ENCODE data around the gene ABCG1. TPM values are rescaled to one million over a fixed set of nuclear protein-coding genes. Genes with fewer than 3 reads are reported as not detected.
A peak's percentile ranks its signal among the peaks of the same experiment; 100 is the strongest.

Gene ABCG1
- total and polyA plus RNA-seq, 4 experiments from 2014 or later: 1.5 to 19.6 (median 9.5) TPM

GRCh38 chr21:42208036-42208435, 10.9 kb upstream of the ABCG1 start:
- no peaks in the 10 kb centered on the region for H3K9me3 Mint-ChIP-seq
- no peaks in the 10 kb centered on the region for H3K36me3 ChIP-seq (ENCODE audit: insufficient read depth, low read length)
- no peaks in the 10 kb centered on the region for H3K36me3 Mint-ChIP-seq
- H3K27me3 ChIP-seq (ENCODE audit: insufficient read depth, low read length): no peaks in the 10 kb centered on the region
- no peak overlapping the region for H3K27ac ChIP-seq (ENCODE audit: low read depth, low read length)
- DNase-seq: no peak
- ChIA-PET POLR2A (ENCODE audit: partially characterized antibody) (no interaction called here), CTCF (ENCODE audit: partially characterized antibody) (no interaction called here)
- H3K4me3 ChIP-seq (ENCODE audit: low read length in 2 of 2): no peak overlapping the region
- H3K4me3 Mint-ChIP-seq: no peak overlapping the region
- H3K4me1 ChIP-seq (ENCODE audit: insufficient read depth, low read length): no peaks in the 10 kb centered on the region
- H3K27me3 Mint-ChIP-seq: no peaks in the 10 kb centered on the region
- intact Hi-C loops (cut with micrococcal nuclease): no loop called here
- H3K4me1 Mint-ChIP-seq: peaks cover 0 to 9% (median under 1%) of the 10 kb centered on the region in 4 donors
- peak overlapping the region in 2 of 7 donors; percentile 64 to 74 for H3K27ac Mint-ChIP-seq
- H3K9me3 ChIP-seq (ENCODE audit: control insufficient read depth in 1 of 2, low read length in 2 of 2): no peaks in the 10 kb centered on the region

GRCh38 chr21:42208801-42209490, 10.0 kb upstream of the ABCG1 start:
- Histone ChIP-seq H3K27ac (ENCODE audit: low read depth, low read length) (no peak overlapping the region), H3K9me3 (ENCODE audit: control insufficient read depth in 1 of 2, low read length in 2 of 2) (no peaks in the 10 kb centered on the region), H3K36me3 (ENCODE audit: insufficient read depth, low read length) (no peaks in the 10 kb centered on the region), H3K27me3 (ENCODE audit: insufficient read depth, low read length) (no peaks in the 10 kb centered on the region), H3K4me1 (ENCODE audit: insufficient read depth, low read length) (no peaks in the 10 kb centered on the region), H3K4me3 (ENCODE audit: low read length in 2 of 2) (no peak overlapping the region)
- intact Hi-C loops (cut with micrococcal nuclease): no loop called here
- H3K4me3 Mint-ChIP-seq: peak overlapping the region in 1 of 8 donors; percentile 11
- DNase-seq: no peak
- ChIA-PET CTCF (ENCODE audit: partially characterized antibody) (interaction anchor here (0.9 to 1.2 kb wide), 2 partner anchors 25 to 50 kb away, joined by 3 read pairs; no protein-coding TSS in a partner anchor), POLR2A (ENCODE audit: partially characterized antibody) (no interaction called here)
- no peaks in the 10 kb centered on the region for H3K36me3 Mint-ChIP-seq
- H3K27ac Mint-ChIP-seq: no peak overlapping the region
- peaks cover 0 to 3% (median 1%) of the 10 kb centered on the region in 4 donors for H3K4me1 Mint-ChIP-seq
- H3K9me3 Mint-ChIP-seq: no peaks in the 10 kb centered on the region
- no peaks in the 10 kb centered on the region for H3K27me3 Mint-ChIP-seq

GRCh38 chr21:42209801-42210479, 9.0 kb upstream of the ABCG1 start:
- intact Hi-C loops (cut with micrococcal nuclease): no loop called here
- Histone ChIP-seq H3K27ac (ENCODE audit: low read depth, low read length) (no peak overlapping the region), H3K4me3 (ENCODE audit: low read length in 2 of 2) (no peak overlapping the region), H3K4me1 (ENCODE audit: insufficient read depth, low read length) (no peaks in the 10 kb centered on the region), H3K36me3 (ENCODE audit: insufficient read depth, low read length) (no peaks in the 10 kb centered on the region), H3K9me3 (ENCODE audit: control insufficient read depth in 1 of 2, low read length in 2 of 2) (no peaks in the 10 kb centered on the region), H3K27me3 (ENCODE audit: insufficient read depth, low read length) (no peaks in the 10 kb centered on the region)
- Mint-ChIP-seq H3K4me1 (peaks cover 0 to 3% (median under 1%) of the 10 kb centered on the region in 4 donors), H3K27ac (no peak overlapping the region), H3K9me3 (no peaks in the 10 kb centered on the region), H3K4me3 (no peak overlapping the region), H3K27me3 (no peaks in the 10 kb centered on the region), H3K36me3 (no peaks in the 10 kb centered on the region)
- ChIA-PET POLR2A (ENCODE audit: partially characterized antibody) (no interaction called here), CTCF (ENCODE audit: partially characterized antibody) (interaction anchor here (0.9 kb wide), 1 partner anchor 49 kb away, joined by 3 read pairs; no protein-coding TSS in a partner anchor)
- no peak for DNase-seq

- peaks cover 0 to 3% of the 10 kb centered on the region in 2 donors for H3K36me3 Mint-ChIP-seq
- no peaks in the 10 kb centered on the region for H3K27me3 Mint-ChIP-seq
- no peak overlapping the region for H3K4me3 Mint-ChIP-seq
- Histone ChIP-seq H3K36me3 (ENCODE audit: insufficient read depth, low read length) (no peaks in the 10 kb centered on the region), H3K4me1 (ENCODE audit: insufficient read depth, low read length) (no peaks in the 10 kb centered on the region), H3K27ac (ENCODE audit: low read depth, low read length) (no peak overlapping the region), H3K9me3 (ENCODE audit: control insufficient read depth in 1 of 2, low read length in 2 of 2) (no peaks in the 10 kb centered on the region), H3K27me3 (ENCODE audit: insufficient read depth, low read length) (no peaks in the 10 kb centered on the region), H3K4me3 (ENCODE audit: low read length in 2 of 2) (no peak overlapping the region)
- H3K4me1 Mint-ChIP-seq: peaks cover 0 to 3% (median 0%) of the 10 kb centered on the region in 4 donors
- intact Hi-C loops (cut with micrococcal nuclease): no loop called here
- ChIA-PET POLR2A (ENCODE audit: partially characterized antibody) (no interaction called here), CTCF (ENCODE audit: partially characterized antibody) (no interaction called here)
- H3K27ac Mint-ChIP-seq: no peak overlapping the region
- DNase-seq: no peak
- H3K9me3 Mint-ChIP-seq: peaks cover 0 to 10% (median 2%) of the 10 kb centered on the region in 8 donors
Measured at GRCh38 chr21:42212266-42212665, 6.7 kb upstream of the ABCG1 start.

- ChIA-PET POLR2A (ENCODE audit: partially characterized antibody) (no interaction called here), CTCF (ENCODE audit: partially characterized antibody) (no interaction called here)
- H3K4me1 ChIP-seq (ENCODE audit: insufficient read depth, low read length): no peaks in the 10 kb centered on the region
- H3K4me1 Mint-ChIP-seq: peaks cover 0 to 3% (median 0%) of the 10 kb centered on the region in 4 donors
- H3K27me3 Mint-ChIP-seq: no peaks in the 10 kb centered on the region
- no peak overlapping the region for H3K4me3 Mint-ChIP-seq
- no peaks in the 10 kb centered on the region for H3K9me3 ChIP-seq (ENCODE audit: control insufficient read depth in 1 of 2, low read length in 2 of 2)
- no peak overlapping the region for H3K27ac ChIP-seq (ENCODE audit: low read depth, low read length)
- H3K36me3 ChIP-seq (ENCODE audit: insufficient read depth, low read length): no peaks in the 10 kb centered on the region
- DNase-seq: no peak
- peak overlapping the region in 1 of 7 donors; percentile 57 for H3K27ac Mint-ChIP-seq
- peaks cover 0 to 3% of the 10 kb centered on the region in 2 donors for H3K36me3 Mint-ChIP-seq
- H3K27me3 ChIP-seq (ENCODE audit: insufficient read depth, low read length): no peaks in the 10 kb centered on the region
- intact Hi-C loops (cut with micrococcal nuclease): no loop called here
- H3K4me3 ChIP-seq (ENCODE audit: low read length in 2 of 2): no peak overlapping the region
- peaks cover 0 to 10% (median 2%) of the 10 kb centered on the region in 8 donors for H3K9me3 Mint-ChIP-seq
Measured at GRCh38 chr21:42213082-42213774, 5.7 kb upstream of the ABCG1 start.

- H3K36me3 Mint-ChIP-seq: peaks cover 0 to 3% of the 10 kb centered on the region in 2 donors
- H3K27me3 Mint-ChIP-seq: no peaks in the 10 kb centered on the region
- peaks cover 0 to 10% (median 2%) of the 10 kb centered on the region in 8 donors for H3K9me3 Mint-ChIP-seq
- peak overlapping the region in 2 of 7 donors; percentile 26 to 48 for H3K27ac Mint-ChIP-seq
- ChIA-PET CTCF (ENCODE audit: partially characterized antibody) (no interaction called here), POLR2A (ENCODE audit: partially characterized antibody) (no interaction called here)
- H3K4me3 Mint-ChIP-seq: peak overlapping the region in 1 of 8 donors; percentile 25
- H3K9me3 ChIP-seq (ENCODE audit: control insufficient read depth in 1 of 2, low read length in 2 of 2): no peaks in the 10 kb centered on the region
- intact Hi-C loops (cut with micrococcal nuclease): no loop called here
- H3K4me1 Mint-ChIP-seq: peaks cover 0 to 3% (median 0%) of the 10 kb centered on the region in 4 donors
- H3K36me3 ChIP-seq (ENCODE audit: insufficient read depth, low read length): no peaks in the 10 kb centered on the region
- H3K4me1 ChIP-seq (ENCODE audit: insufficient read depth, low read length): no peaks in the 10 kb centered on the region
- H3K27ac ChIP-seq (ENCODE audit: low read depth, low read length): no peak overlapping the region
- H3K4me3 ChIP-seq (ENCODE audit: low read length in 2 of 2): no peak overlapping the region
- no peak for DNase-seq
- no peaks in the 10 kb centered on the region for H3K27me3 ChIP-seq (ENCODE audit: insufficient read depth, low read length)
Measured at GRCh38 chr21:42214081-42214750, 4.7 kb upstream of the ABCG1 start.

- H3K27me3 Mint-ChIP-seq: no peaks in the 10 kb centered on the region
- H3K36me3 Mint-ChIP-seq: peaks cover 1 to 3% of the 10 kb centered on the region in 2 donors
- POLR2A ChIA-PET (ENCODE audit: partially characterized antibody): no interaction called here
Measured at GRCh38 chr21:42214921-42215320, 4.0 kb upstream of the ABCG1 start.

More at GRCh38 chr21:42214921-42215320, 4.0 kb upstream of the ABCG1 start:
- Histone ChIP-seq H3K36me3 (ENCODE audit: insufficient read depth, low read length) (no peaks in the 10 kb centered on the region), H3K27me3 (ENCODE audit: insufficient read depth, low read length) (no peaks in the 10 kb centered on the region), H3K27ac (ENCODE audit: low read depth, low read length) (no peak overlapping the region), H3K4me1 (ENCODE audit: insufficient read depth, low read length) (no peaks in the 10 kb centered on the region), H3K9me3 (ENCODE audit: control insufficient read depth in 1 of 2, low read length in 2 of 2) (no peaks in the 10 kb centered on the region), H3K4me3 (ENCODE audit: low read length in 2 of 2) (no peak overlapping the region)
- CTCF ChIA-PET (ENCODE audit: partially characterized antibody): no interaction called here
- intact Hi-C loops (cut with micrococcal nuclease): no loop called here
- no peak for DNase-seq
- H3K27ac Mint-ChIP-seq: no peak overlapping the region
- H3K9me3 Mint-ChIP-seq: peaks cover 0 to 10% (median 2%) of the 10 kb centered on the region in 8 donors
- peaks cover under 1 to 3% (median 1%) of the 10 kb centered on the region in 4 donors for H3K4me1 Mint-ChIP-seq
- H3K4me3 Mint-ChIP-seq: peak overlapping the region in 1 of 8 donors; percentile 25
